HFFc6 (cell line): Measurements from ENCODE around the gene AOPEP. TPM values are rescaled to one million over a fixed set of nuclear protein-coding genes. Genes with fewer than 3 reads are reported as not detected.
A peak's percentile ranks its signal among the peaks of the same experiment; 100 is the strongest.

Experiments used
- DNase-seq: peaks from one replicate; pipeline ENCODE4 v3.0.0-alpha.2; 2018
- H3K27ac Mint-ChIP-seq: 2 replicates; pipeline ENCODE4 v1.8.0; 2020; ENCODE audit warnings: mild to moderate bottlenecking, mixed read lengths
- H3K27me3 Mint-ChIP-seq: 2 replicates; pipeline ENCODE4 v1.8.0; 2021; ENCODE audit warnings: mild to moderate bottlenecking, moderate library complexity, mixed read lengths; ENCODE audit not compliant: insufficient read depth
- H3K36me3 Mint-ChIP-seq: 2 replicates; pipeline ENCODE4 v1.8.0; 2021; ENCODE audit warnings: low read depth, mixed read lengths
- H3K4me1 Mint-ChIP-seq: 2 replicates; pipeline ENCODE4 v1.8.0; 2020; ENCODE audit warnings: low read depth, mixed read lengths
- H3K4me3 Mint-ChIP-seq: 2 replicates; pipeline ENCODE4 v1.8.0; 2020; ENCODE audit warnings: mild to moderate bottlenecking, moderate library complexity, mixed read lengths
- H3K9me3 Mint-ChIP-seq: 2 replicates; pipeline ENCODE4 v1.8.0; 2020; ENCODE audit warnings: mild to moderate bottlenecking, mixed read lengths
- total RNA-seq, 6 experiments: library from RNA; stranded (reverse); fragmentation: NEBNext Ultra II Directional; extraction: Animal tissue kit (Norgen Biotek cat#: 25700); gene quantifications; 2 replicates in 1 of 6; 3 replicates in 5 of 6; pipeline ENCODE4 v1.2.3, GENCODE V29; 2021
- TF ChIP-seq, protein P1 (sequence below): fragments of 200-600 bp; sonication (generic); IDR thresholded peaks from 2 replicates; pipeline ENCODE4 v1.5.0; 2021; ENCODE audit warnings: antibody characterized with exemption, mild to moderate bottlenecking

AOPEP gene
- total RNA-seq, 6 experiments from 2014 or later, result 32.2 to 46.6 (median 36.3) TPM

DNA sequence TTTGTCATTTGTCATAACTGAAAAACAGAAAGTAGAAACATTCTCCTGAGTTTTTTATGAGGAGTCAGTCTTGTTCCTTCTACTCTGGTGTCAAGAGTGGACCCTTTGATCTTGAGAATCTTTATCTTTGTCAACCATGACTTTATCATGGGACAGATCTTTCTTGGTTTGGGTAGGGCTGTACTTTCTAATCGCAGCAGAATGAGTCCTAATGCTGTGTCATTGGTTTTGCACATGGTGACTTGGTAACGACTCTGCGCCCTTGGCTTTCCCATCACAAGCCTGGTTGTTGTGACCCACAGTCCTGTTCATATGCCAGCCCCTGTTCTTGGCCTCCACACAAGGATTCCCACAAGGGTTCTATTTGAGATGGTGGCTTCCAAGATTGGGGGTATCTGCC is 45.6 kb downstream of the AOPEP start:
- TF ChIP-seq, protein P1, sequence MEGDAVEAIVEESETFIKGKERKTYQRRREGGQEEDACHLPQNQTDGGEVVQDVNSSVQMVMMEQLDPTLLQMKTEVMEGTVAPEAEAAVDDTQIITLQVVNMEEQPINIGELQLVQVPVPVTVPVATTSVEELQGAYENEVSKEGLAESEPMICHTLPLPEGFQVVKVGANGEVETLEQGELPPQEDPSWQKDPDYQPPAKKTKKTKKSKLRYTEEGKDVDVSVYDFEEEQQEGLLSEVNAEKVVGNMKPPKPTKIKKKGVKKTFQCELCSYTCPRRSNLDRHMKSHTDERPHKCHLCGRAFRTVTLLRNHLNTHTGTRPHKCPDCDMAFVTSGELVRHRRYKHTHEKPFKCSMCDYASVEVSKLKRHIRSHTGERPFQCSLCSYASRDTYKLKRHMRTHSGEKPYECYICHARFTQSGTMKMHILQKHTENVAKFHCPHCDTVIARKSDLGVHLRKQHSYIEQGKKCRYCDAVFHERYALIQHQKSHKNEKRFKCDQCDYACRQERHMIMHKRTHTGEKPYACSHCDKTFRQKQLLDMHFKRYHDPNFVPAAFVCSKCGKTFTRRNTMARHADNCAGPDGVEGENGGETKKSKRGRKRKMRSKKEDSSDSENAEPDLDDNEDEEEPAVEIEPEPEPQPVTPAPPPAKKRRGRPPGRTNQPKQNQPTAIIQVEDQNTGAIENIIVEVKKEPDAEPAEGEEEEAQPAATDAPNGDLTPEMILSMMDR, result no peak
- Mint-ChIP-seq H3K27me3 (peaks cover 1% of the 10 kb centered on the region), H3K36me3 (peaks cover 8% of the 10 kb centered on the region), H3K4me1 (peaks cover 29% of the 10 kb centered on the region), H3K27ac (peak overlapping the region; percentile 74; the same call in 1 of the 2 replicates), H3K9me3 (no peaks in the 10 kb centered on the region), H3K4me3 (no peak overlapping the region)
- no peak for DNase-seq

DNA sequence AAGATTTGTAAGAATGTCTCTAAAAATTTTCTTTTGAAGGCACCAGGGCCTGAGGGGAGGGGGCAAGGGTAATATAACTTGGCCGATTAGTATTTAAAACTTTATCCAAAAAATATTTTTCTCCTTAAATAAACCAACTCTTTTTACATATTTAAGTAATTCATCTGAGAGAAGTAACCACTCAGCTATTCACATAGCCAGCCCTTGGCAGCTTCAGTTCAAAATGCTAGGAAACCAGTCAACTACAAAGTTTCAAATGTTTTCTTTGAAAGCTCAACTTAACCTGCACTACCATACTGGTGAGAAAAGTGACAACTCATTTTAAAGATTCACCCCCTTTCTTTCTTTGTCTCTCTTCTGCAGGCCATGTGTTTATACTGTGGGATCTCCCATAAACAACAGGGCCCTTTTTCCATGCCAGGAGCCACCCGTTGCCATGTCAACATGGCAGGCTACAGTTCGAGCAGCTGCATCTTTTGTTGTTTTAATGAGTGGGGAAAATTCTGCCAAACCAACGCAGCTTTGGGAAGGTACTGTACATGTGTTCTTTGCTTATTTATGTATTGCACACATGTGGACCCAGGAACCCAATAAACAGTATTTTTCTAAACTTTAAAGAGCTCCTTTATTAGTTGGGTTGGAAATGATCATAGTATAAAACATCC is 46.3 kb downstream of the AOPEP start:
- no peaks in the 10 kb centered on the region for H3K9me3 Mint-ChIP-seq
- DNase-seq, result no peak
- peaks cover 1% of the 10 kb centered on the region for H3K27me3 Mint-ChIP-seq
- H3K27ac Mint-ChIP-seq, result peak overlapping the region; percentile 74
- H3K4me1 Mint-ChIP-seq, result peaks cover 23% of the 10 kb centered on the region
- H3K36me3 Mint-ChIP-seq, result peaks cover 8% of the 10 kb centered on the region
- no peak overlapping the region for H3K4me3 Mint-ChIP-seq
- TF ChIP-seq, protein P1, result no peak

DNA sequence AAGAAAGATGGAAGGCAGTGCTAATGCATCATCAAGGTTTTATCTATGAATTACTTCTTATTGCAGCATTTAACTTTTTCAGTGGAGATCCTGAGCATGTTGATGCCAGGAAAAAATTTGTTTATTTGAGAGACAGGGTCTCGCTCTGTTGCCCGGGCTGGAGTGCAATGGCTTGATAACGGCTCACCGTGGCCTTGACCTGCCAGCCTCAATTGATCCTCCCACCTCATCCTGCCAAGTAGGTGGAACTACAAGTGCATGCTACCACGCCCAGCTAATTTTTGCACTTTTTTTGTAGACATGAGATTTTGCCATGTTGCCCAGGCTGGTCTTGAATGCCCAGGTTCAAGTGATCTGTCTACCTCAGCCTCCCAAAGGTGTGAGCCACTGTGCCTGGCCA is 47.2 kb downstream of the AOPEP start:
- H3K4me3 Mint-ChIP-seq, result no peak overlapping the region
- H3K27ac Mint-ChIP-seq, result no peak overlapping the region
- DNase-seq, result no peak
- peaks cover 12% of the 10 kb centered on the region for H3K36me3 Mint-ChIP-seq
- no peaks in the 10 kb centered on the region for H3K9me3 Mint-ChIP-seq
- TF ChIP-seq, protein P1, result no peak
- peaks cover 1% of the 10 kb centered on the region for H3K27me3 Mint-ChIP-seq
- H3K4me1 Mint-ChIP-seq, result peaks cover 19% of the 10 kb centered on the region

DNA sequence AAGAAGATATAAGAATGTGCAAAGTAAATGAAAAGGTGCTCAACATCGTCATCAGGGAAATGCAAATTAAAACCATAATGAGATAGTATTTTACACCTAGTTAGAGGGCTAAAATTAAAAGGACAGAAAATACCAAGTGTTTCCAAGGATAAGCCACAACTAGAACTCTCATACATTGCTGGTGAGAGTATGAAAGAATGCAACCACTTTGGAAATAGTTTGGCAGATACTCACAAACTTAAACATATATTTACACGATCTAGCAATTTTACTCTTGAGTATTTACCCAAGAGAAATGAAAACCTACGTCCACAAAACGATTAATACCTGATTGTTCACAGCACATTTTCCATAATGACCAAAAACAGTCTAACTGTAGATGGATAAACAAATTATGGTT is 51.5 kb downstream of the AOPEP start:
- Mint-ChIP-seq H3K4me3 (no peak overlapping the region), H3K36me3 (peaks cover 12% of the 10 kb centered on the region), H3K9me3 (no peaks in the 10 kb centered on the region), H3K27ac (no peak overlapping the region), H3K4me1 (peaks cover 18% of the 10 kb centered on the region), H3K27me3 (no peaks in the 10 kb centered on the region)
- TF ChIP-seq, protein P1, result no peak
- no peak for DNase-seq

DNA sequence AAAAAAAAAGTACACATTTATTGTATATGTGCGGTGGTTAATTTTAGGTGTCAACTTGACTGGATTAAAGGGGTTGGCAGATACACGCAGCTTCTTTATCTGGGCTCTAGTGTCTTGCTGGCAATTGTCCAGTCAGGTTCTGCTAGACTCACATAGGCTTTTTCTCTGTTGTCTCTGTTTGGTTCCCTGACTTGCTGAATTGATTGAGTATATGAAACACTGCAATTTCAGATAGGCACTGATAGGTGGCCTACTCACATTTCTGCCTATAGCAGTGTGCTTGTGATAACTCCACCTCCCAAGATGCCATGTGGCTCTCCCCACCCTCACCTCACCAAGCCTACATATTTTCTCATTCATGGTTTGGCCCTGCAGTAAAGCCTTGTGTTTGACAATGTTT is 52.5 kb downstream of the AOPEP start:
- no peak for DNase-seq
- TF ChIP-seq, protein P1, result no peak
- Mint-ChIP-seq H3K27me3 (no peaks in the 10 kb centered on the region; the same call in 1 of the 2 replicates), H3K27ac (no peak overlapping the region), H3K4me3 (no peak overlapping the region), H3K4me1 (peaks cover 23% of the 10 kb centered on the region), H3K36me3 (0 out of 2 replicates have a peak, but pooled peaks cover 4% of the 10 kb centered on the region), H3K9me3 (no peaks in the 10 kb centered on the region)
